GM23338 (cell line): Measurements from ENCODE around the gene DRC7.

Experiments
- CREB1 ChIP-seq: fragments of 250-450 bp; sonication (Bioruptor Pico); IDR thresholded peaks from 2 replicates; pipeline ENCODE4 v1.5.0; 2020; ENCODE audit warnings: low read depth, mild to moderate bottlenecking, moderate library complexity
- CTCF ChIP-seq, 2 experiments: fragments of 200-600 bp in 1 of 2; sonication (generic) in 1 of 2; conservative IDR thresholded peaks; 2 replicates each; pipeline versions ENCODE4 v1.5.1 to v1.6.1; 2016 to 2017; ENCODE audit warnings: antibody characterized with exemption in 2 of 2, low read depth in 2 of 2, mild to moderate bottlenecking in 2 of 2, moderate library complexity in 1 of 2
- ETS1 ChIP-seq: IDR thresholded peaks from 2 replicates; pipeline ENCODE4 v1.6.1; 2016; ENCODE audit warnings: antibody characterized with exemption
- EZH2 ChIP-seq: fragments of 200-600 bp; sonication (generic); IDR thresholded peaks from one replicate; pipeline ENCODE4 v1.8.0; 2017; ENCODE audit warnings: antibody characterized with exemption, mild to moderate bottlenecking, low read depth; ENCODE audit not compliant: unreplicated experiment
- EZH2phosphoT487 ChIP-seq: fragments of 200-600 bp; sonication (generic); IDR thresholded peaks from one replicate; pipeline ENCODE4 v1.8.1; 2018; ENCODE audit warnings: antibody characterized with exemption; ENCODE audit not compliant: unreplicated experiment
- JUNB ChIP-seq: IDR thresholded peaks from one replicate; pipeline ENCODE4 v1.6.1; 2016; ENCODE audit warnings: antibody characterized with exemption; ENCODE audit not compliant: unreplicated experiment
- POLR2AphosphoS5 ChIP-seq: IDR thresholded peaks from 2 replicates; pipeline ENCODE4 v1.6.1; 2016; ENCODE audit warnings: antibody characterized with exemption, low read depth
- REST ChIP-seq: IDR thresholded peaks from one replicate; pipeline ENCODE4 v1.6.1; 2018; ENCODE audit warnings: antibody characterized with exemption; ENCODE audit not compliant: unreplicated experiment
- STAT1 ChIP-seq: IDR thresholded peaks from one replicate; pipeline ENCODE4 v1.6.1; 2016; ENCODE audit warnings: antibody characterized with exemption; ENCODE audit not compliant: unreplicated experiment
- ZNF331 ChIP-seq: fragments of 250-450 bp; sonication (Bioruptor Pico); IDR thresholded peaks from 2 replicates; pipeline ENCODE4 v1.5.0; 2020; ENCODE audit warnings: low read depth, mild to moderate bottlenecking, moderate library complexity

GRCh38 chr16:57729182-57729484 is 34.5 kb downstream of the DRC7 start:
- no peak for TF ChIP-seq CTCF (conservative IDR thresholded peaks at IDR 0.05; ENCODE audit: low read depth in 2 of 2)
- TF ChIP-seq EZH2phosphoT487, result no peak
- no peak for TF ChIP-seq REST
- no peak for TF ChIP-seq POLR2AphosphoS5
- TF ChIP-seq EZH2, result no peak
- TF ChIP-seq ETS1, result no peak
- no peak for TF ChIP-seq JUNB
- TF ChIP-seq ZNF331 (CRISPR knock-in tag), result no peak
- TF ChIP-seq CREB1 (CRISPR knock-in tag), result no peak
- TF ChIP-seq STAT1, result no peak
